NCI-H345 treated with DMSO at 0.1 percent for 48 hours (cell line): ENCODE data around the gene CSE1L.
"Not testable (repeated sequence)": the region's sequence is repeated elsewhere in the genome, so short reads cannot be mapped to it uniquely, and the experiment has no call there.

Experiments used
- DNase-seq: peaks from one replicate; lab custom pipeline; 2025; ENCODE audit not compliant: unreplicated experiment; lab: John Stamatoyannopoulos, UW

The CSE1L gene

DNA sequence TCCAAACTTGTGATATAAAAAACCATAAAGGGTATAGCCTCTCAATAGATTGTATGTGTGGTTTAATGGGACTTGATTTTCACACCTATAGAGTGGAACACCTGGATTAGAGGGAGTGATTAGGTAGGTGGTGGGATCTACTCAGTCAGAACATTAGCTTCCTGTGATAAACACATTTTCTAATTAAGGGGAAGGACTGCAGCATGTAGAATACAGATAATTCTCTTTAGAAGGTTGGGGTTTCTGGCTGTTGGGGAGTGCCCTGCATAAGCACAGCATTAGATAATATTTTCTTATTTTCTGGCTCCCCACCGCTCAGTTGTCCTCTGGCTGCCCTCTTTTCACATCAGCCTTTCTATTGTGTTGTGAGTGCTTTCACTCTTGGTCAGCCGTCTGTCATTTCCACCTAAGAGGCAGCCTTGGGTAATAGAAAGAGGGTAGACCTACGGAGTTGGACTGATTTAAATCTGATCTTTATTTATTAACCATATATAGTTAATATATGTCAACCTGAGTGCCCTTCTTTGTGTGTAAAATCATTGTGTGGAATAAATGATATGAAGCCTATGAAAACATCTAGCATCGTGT is 8.0 kb downstream of the CSE1L start:
- no peak for DNase-seq

DNA sequence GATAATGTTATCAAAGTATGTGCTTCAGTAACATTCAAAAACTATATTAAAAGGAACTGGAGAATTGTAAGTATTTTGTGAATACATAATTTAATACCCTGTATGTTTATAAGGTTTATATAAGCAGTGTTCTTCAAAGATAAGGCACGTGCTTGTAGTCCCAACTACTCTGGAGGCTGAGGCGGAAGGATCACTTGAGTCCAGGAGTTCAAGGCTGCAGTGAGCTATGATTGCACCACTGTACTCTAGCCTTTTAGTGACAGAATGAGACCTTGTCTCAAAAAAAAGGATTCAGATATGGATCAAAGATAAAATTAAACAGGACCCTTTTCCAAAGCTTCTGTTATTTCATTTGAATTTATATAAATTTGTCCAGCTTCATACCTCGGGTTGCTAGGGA is 17.2 kb downstream of the CSE1L start:
- no peak for DNase-seq

DNA sequence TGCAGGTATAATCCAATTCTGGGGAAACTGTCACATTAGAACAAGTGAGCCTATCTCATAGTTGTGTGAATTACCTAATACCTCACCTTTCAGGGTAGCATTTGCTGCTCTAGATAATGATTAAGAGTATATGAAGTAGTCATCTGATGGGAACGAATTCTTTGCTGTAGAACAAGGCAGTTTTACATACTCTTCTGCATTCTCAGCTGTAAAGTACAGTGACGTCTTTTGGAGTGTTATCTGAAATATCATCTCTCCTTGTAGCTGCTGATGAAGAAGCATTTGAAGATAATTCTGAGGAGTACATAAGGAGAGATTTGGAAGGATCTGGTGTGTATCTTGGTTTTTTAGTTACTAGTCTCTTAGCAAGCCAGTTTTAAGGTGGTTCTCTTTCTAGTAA is 28.4 kb downstream of the CSE1L start:
- no peak for DNase-seq

DNA sequence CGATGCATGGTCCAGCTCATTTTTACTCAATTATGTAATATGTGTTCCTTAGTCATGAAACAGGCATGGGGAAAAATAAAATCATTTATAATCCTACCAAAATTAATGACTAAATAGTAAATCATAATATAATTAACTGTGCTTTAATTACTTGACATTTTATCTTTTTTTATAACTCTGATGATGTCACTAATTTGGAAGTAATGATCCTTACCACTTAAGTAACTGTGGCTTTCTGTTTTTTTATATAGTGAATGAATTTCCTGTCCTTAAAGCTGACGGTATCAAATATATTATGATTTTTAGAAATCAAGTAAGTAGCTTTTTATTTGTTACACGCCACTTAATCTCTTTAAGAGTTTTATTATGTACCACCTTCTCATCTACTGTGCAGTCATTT is 32.2 kb downstream of the CSE1L start:
- no peak for DNase-seq

DNA sequence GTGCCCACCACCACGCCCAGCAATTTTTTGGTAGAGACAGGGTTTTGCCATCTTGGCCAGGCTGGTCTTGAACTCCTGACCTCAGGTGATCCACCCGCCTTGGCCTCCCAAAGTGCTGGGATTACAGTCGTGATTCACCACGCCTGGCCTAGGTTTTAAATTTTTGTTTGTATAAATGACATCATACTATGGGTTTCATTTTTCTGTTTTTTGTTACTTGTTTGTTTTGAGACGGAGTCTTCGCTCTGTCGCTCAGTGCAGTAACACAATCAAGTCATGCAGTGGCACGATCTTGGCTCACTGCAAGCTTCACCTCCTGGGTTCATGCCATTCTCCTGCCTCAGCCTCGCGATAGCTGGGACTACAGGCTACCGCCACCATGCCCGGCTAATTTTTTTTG is 36.2 kb downstream of the CSE1L start:
- not testable (repeated sequence) for DNase-seq

DNA sequence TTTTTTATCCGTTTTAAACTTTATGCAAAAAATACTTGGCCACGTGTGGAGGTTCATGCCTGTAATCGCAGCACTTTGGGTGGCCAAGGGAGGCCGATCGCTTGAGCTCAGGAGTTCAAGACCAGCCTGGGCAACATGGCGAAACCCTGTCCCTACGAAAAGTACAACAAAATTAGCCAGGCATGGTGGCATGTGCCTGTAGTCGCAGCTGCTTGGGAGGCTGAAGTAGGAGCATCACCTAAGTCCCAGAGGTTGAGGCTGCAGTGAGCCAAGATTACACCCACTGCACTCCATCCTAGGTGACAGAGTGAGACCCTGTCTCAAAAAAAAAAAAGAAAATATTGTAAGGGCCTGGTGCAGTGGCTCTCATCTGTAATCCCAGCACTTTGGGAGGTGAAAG is 45.0 kb downstream of the CSE1L start:
- no peak for DNase-seq

DNA sequence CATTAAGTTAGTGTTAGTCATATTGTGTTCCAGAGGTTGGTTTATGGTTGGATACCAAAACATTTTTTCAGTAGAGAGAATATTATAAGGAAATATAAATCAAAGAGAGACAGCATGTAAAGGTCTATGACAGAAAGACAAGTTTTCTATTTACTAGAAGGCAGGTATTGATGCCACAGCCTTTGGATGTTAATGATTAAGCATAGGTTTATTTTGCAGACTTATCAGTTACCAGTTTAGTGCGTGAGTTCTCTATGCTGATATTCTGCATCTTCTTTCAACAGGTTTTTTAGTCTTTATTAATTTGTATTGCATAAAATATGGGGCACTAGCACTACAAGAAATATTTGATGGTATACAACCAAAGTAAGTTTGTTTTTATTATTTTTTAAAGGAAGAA is 45.6 kb downstream of the CSE1L start:
- no peak for DNase-seq

DNA sequence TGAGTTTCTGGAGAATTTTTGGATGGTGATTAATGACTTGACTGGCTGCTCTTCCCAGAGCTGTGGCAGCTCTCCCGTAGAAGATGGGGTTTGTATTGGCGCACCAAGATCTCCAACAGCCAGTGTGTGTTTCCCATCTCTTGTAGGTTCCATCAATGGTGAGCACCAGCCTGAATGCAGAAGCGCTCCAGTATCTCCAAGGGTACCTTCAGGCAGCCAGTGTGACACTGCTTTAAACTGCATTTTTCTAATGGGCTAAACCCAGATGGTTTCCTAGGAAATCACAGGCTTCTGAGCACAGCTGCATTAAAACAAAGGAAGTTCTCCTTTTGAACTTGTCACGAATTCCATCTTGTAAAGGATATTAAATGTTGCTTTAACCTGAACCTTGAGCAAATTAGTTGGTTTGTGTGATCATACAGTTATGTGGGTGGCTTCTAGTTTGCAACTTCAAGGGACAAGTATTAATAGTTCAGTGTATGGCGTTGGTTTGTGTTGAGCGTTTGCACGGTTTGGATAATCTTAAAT is 50.2 kb downstream of the CSE1L start:
- no peak for DNase-seq

DNA sequence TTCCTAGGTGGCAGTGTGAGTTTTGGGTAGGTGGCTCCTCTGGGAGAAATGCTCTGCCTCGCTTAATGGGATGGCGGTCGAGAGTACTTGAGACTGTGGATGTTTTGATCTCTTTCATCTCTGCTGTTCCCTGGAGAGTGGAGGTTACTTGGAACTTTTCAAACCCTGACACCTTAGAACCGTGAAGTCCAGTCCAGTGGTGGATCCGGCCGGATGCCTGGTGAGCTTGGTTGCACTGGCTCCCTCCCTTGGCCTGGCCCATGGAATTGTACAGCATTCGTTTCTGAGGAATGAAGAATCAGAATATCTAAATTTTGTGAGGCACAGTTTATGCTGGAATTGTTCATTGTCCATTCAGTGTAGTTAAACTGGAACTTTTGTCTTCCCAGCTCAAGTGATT is 51.0 kb downstream of the CSE1L start:
- no peak for DNase-seq

DNA sequence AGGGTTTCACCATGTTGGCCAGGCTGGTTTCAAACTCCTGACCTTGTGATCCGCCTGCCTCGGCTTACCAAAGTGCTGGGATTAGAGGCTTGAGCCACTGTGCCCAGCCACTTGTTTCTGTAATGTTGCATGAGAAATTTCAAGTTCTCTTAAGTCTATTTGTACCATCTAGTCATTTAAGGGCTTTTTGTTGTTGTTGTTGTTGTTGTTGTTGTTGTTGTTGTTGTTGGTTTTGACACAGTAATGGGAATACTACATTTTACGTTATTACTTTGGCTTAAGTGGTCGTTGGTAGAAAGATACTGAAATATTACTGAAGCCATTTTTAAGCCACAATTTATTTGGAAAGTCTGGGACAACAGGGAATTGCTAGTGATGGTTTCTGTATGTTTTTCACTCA is 52.0 kb downstream of the CSE1L start:
- DNase-seq, result no peak

DNA sequence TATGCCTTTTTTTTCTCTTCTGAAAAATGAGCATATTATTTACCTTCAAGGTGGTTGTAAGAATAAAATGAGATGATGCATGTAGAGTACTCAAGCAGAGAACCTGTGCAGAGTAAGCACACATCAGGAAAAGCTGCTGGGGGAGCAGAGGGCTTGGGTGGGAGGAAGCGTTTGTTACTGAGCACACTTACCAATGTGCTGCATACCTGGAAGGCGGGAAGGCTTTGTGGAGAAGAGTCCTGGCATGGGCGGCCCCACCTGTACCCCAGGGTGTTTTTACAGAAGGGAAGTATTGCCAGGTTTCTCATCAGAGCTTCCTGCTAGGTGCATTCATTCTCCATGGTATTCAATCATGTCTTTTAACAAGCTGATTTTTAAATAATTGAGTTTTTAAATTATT is 52.9 kb downstream of the CSE1L start:
- DNase-seq, result no peak

DNA sequence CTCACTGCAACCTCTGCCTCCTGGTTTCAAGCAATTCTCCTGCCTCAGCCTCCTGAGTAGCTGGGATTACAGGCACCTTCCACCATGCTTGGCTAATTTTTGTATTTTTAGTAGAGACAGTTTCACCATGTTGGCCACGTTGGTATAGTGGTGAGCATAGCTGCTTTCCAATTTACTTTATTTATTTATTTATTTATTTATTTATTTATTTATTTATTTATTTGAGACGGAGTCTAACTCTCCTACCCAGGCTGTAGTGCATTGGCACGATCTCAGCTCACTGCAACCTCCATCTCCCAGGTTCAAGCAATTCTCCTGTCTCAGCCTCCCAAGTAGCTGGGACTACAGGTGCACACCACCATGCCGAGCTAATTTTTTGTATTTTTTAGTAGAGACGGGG is 54.2 kb downstream of the CSE1L start:
- not testable (repeated sequence) for DNase-seq

DNA sequence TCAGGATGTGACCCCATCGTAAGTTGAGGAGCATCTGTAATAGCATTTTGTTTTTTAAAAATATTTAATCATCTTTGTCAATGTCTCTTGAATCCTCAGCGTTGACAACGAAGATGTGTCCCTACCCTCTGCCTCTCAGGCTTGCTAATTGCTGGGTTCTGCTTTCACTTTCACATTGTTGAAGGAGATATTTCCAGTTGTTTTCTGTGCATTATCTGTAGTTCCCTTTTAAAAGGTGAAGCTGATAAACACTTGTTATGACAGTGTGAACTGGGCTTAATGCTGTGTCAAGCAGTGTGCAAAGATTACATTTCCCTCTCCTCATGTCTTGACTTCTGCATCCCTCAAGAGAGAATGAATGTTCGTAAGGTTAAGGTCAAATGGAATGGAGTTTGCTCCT is 54.9 kb downstream of the CSE1L start:
- no peak for DNase-seq

DNA sequence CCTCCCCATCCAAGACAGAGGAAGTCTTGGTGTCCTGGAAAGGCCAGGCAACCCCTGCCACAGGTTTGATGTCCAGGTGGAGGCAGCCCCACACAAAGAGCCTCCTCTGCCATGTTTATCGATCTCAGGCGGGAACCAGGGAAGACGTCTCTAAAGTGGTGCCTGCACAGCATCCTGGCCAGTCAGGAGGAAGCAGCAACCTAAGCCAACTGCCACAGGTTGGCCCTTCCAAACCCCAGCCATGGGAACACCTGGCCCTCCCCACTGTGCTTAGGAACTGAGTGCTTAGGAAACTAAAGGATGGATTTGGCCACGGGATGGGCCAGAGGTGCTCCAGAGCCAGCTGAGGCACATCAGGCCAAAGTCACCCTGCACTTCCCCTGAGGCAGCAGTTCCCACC is 56.9 kb downstream of the CSE1L start:
- no peak for DNase-seq

DNA sequence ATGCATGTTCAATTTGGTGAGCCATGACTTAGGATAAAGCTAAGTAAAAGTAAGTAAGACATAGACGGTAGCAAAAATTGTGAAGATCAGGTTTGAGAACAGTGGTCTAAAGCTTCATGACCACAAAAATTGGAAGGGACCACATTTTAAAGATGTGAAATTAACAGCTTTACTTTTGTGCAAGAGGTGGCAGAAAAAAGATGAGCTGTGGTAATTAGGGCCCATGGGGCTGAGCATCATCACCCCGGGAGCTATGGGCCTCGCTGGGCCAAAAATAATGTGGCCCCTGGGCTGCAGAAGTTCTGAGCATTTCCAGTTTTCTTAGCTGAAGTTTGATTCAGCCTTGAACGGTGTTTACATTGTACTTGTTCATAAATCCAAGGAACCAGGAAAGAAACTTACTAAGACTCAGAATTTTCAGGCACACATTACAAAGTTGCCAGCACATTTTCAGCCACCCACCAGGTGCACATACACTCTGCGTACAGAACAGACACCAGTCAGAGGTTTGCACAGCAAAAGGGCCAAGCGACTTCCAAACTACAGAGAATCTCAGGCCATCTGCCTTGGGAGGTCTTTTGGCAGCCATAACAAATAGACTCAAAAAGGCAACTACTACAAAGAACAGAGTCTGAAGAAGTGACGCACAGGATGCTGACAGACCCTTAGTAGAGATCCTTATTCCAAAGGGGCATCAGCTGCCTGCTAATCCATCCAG is 57.7 kb downstream of the CSE1L start:
- DNase-seq, result no peak

DNA sequence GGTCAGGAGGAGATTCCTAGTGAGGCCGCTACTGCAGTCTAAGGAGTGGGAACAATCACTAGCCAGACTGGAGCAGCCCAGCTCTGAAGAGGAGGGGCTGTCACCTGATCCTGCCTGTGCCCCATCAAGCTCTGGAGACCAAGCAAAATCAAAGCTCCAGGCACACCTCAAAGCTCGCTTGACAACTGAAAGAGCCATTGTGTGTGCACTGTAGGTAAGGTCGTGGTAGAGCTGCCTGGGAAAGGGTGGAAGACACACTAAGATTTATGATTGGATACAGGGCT is 58.2 kb downstream of the CSE1L start:
- no peak for DNase-seq

DNA sequence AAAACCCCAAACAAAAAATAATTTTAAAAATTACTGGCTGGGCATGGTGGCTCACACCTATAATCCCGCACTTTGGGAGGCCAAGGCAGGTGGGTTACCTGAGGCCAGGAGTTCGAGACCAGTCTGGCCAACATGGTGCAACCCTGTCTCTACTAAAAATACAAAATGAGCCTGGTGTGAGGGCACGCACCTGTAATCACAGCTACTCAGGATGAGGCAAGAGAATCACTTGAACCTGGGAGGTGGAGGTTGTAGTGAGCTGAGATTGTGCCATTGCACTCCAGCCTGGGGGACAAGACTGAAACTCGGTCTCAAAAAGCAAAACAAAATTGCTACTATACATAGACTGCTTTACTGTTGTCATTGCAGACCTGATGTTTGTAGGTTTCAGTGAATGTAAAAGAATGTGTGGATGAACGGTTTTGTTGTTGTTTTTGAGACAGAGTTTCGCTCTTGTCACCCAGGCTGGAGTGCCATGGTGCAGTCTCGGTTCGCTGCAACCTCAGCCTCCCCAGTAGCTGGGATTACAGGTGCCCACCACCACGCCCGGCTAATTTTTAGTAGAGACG is 59.0 kb downstream of the CSE1L start:
- not testable (repeated sequence) for DNase-seq

DNA sequence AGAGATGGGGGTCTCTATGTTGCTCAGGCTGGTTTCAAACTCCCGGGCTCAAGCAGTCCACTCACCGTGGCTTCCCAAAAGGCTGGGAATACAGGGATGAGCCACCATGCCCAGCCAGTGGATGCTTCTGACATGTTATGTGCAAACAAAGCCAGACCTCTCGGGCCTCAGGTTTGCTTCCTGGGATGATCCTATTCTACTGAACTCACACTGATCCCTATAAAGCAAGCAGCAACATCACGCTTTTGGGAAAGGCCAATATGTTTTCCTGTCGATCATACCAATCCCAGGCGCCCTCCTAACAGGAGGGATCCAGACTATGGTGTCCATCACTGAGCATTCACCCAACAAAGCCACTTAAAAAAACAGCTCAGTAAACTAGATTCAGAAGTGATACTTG is 60.2 kb downstream of the CSE1L start:
- no peak for DNase-seq

DNA sequence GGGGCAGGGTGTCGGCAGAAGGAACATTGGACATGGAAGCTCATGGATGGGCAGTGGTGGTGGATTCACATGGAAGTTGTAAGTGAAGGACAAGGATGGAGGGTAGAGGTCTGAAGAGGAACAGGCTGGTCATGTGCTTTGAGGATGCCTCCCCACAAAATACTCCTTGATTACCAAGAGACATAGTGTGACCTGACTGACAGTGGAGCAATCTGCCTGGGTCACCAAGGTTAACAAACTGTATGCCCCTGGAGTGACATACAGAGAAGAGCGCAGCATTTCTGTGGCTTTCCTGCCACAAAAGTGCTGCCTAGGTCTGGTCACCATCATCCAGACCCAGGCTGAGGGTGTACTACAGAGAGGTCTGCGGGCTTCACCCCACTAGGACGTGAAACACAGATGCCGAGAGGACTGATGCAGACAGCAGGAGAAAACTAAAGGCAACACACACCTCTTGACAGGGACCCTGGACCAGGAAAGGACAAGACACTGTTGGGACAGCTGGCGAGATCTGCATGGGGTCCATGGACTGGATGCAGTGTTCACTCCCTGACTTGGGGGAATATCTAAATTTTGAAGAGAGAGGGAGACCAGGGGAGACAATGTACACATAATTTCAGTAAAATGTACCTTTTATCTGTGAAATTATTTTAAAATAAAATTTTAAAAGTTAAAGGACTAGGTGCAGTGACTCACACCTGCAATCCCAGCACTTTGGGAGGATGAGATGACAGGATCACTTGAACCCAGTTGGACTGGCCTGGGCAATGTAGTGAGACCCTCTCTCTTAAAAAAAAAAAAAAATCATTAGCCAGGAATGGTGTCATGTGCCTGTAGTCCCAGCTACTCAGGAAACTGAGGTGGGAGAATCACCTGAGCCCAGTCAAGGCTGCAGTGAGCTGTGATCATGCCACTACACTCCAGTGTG is 64.9 kb downstream of the CSE1L start:
- no peak for DNase-seq

DNA sequence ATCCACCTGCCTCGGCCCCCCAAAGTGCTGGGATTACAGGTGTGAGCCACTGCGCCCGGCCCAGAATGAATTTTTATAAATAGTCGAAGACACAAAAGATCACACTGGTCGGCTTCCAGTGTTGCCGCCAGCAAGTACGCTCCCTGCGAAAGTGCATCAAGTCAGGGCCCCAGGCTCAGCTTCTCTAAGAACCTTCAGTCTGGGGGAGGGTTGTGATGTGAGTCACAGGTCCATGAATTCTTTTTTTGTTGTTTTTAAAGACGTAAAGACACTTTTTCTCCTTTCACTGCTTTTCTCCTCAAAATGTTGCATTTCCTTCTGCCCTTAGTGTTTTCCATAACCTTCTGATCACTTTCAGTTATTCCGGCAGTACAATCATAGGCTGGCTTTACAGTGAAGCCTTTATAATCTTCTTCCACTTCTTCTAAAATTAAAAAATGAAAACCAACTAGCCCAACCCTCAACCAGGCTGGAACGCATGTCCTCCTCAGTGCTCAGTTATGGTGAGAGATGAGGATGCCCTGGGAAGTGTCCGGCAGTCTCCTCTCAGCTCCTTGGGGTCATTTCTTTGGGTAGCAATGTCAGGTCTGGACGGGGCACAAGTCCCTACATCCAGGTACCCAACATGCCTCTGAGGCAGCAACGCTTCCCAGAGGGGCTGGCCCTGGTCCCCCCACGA is 66.6 kb downstream of the CSE1L start:
- no peak for DNase-seq

DNA sequence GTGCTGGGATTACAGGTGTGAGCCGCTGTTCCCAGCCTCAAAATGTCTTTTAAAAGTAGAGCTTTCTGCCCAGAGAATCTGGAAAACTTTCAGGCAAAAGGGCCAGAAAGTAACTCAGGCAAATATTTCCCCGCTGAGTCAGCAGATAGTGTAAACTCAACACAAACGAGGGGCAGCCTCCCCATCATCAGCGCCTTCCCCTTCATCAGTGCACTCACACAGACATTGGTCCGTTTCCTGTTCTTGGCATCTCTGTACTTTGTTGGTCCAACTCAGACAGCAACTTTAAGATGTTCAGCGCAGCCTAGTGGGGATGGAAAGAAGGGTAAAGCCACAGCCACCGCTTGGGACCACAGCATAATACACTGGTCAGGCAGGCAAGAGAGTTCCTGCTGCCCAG is 69.5 kb downstream of the CSE1L start:
- no peak for DNase-seq
